Upper lobe of left lung (tissue), 4 donors: ENCODE results near the gene USP15.

Experiments used
- CTCF ChIP-seq, 6 experiments: fragments of 450-650 bp in 4 of 6; fragments of 200-600 bp in 2 of 6; sonication (generic) in 2 of 6; IDR thresholded peaks; one replicate each; pipeline ENCODE4 v1.5.1; 2016 to 2019; ENCODE audit warnings: antibody characterized with exemption in 6 of 6
- EP300 ChIP-seq, 4 donors: sonication (generic); formaldehyde crosslinking; IDR thresholded peaks; one replicate each; pipeline ENCODE4 v1.5.1; 2017; ENCODE audit warnings: antibody characterized with exemption in 4 of 4, control low read depth in 2 of 4

GRCh38 chr12:62434494-62435302 lies 174.5 kb downstream of the USP15 start:
- no peak for TF ChIP-seq EP300 (IDR thresholded peaks at IDR 0.05)
- TF ChIP-seq CTCF (IDR thresholded peaks at IDR 0.05) = no peak
